HEK293 (cell line): Measurements from ENCODE around the gene MYO9B.

Source experiments
- KLF1 ChIP-seq: fragments of 450-650 bp; formaldehyde crosslinking; IDR thresholded peaks from 2 replicates; pipeline ENCODE4 v1.5.1; 2016; ENCODE audit warnings: missing biosample characterization, missing genetic modification characterization
- KLF16 ChIP-seq: fragments of 450-650 bp; formaldehyde crosslinking; IDR thresholded peaks from 2 replicates; pipeline ENCODE4 v1.5.1; 2017; ENCODE audit warnings: missing biosample characterization, missing genetic modification characterization
- KLF8 ChIP-seq: fragments of 450-650 bp; formaldehyde crosslinking; IDR thresholded peaks from 2 replicates; pipeline ENCODE4 v1.5.1; 2016; ENCODE audit warnings: missing biosample characterization, missing genetic modification characterization
- MEIS1 ChIP-seq: sonication (generic); formaldehyde crosslinking; IDR thresholded peaks from 2 replicates; pipeline ENCODE4 v1.8.1; 2022; ENCODE audit warnings: missing genetic modification reagents, mild to moderate bottlenecking, borderline replicate concordance
- SP7 ChIP-seq: fragments of 450-650 bp; formaldehyde crosslinking; IDR thresholded peaks from 2 replicates; pipeline ENCODE4 v1.5.1; 2016; ENCODE audit warnings: missing biosample characterization, missing genetic modification characterization
- TRIM28 ChIP-seq: IDR thresholded peaks from 2 replicates; pipeline ENCODE4 v1.6.1; 2011; ENCODE audit warnings: low read length, control low read depth, borderline replicate concordance
- ZBTB1 ChIP-seq: fragments of 450-650 bp; formaldehyde crosslinking; IDR thresholded peaks from 2 replicates; pipeline ENCODE4 v1.5.1; 2016; ENCODE audit warnings: missing biosample characterization, missing genetic modification characterization
- ZBTB48 ChIP-seq: fragments of 450-650 bp; formaldehyde crosslinking; IDR thresholded peaks from 2 replicates; pipeline ENCODE4 v1.5.1; 2016; ENCODE audit warnings: missing biosample characterization, missing genetic modification characterization
- ZBTB8A ChIP-seq: fragments of 450-650 bp; formaldehyde crosslinking; IDR thresholded peaks from 2 replicates; pipeline ENCODE4 v1.5.1; 2016; ENCODE audit warnings: missing biosample characterization, missing genetic modification characterization
- ZIC2 ChIP-seq: fragments of 450-650 bp; formaldehyde crosslinking; IDR thresholded peaks from 2 replicates; pipeline ENCODE4 v1.5.1; 2016; ENCODE audit warnings: missing biosample characterization, missing genetic modification characterization
- ZNF146 ChIP-seq: fragments of 450-650 bp; formaldehyde crosslinking; IDR thresholded peaks from 2 replicates; pipeline ENCODE4 v1.5.1; 2016; ENCODE audit warnings: missing biosample characterization, missing genetic modification characterization
- ZNF555 ChIP-seq: fragments of 450-650 bp; formaldehyde crosslinking; conservative IDR thresholded peaks from 2 replicates; pipeline ENCODE4 v1.5.1; 2017; ENCODE audit warnings: missing biosample characterization, mild to moderate bottlenecking, missing genetic modification characterization, inconsistent platforms
- ZNF560 ChIP-seq: fragments of 450-650 bp; formaldehyde crosslinking; IDR thresholded peaks from 2 replicates; pipeline ENCODE4 v1.5.1; 2017; ENCODE audit warnings: missing biosample characterization, missing genetic modification characterization, borderline replicate concordance
- ZNF629 ChIP-seq: fragments of 450-650 bp; formaldehyde crosslinking; IDR thresholded peaks from 2 replicates; pipeline ENCODE4 v1.5.1; 2017; ENCODE audit warnings: missing biosample characterization, missing genetic modification characterization
- ZNF654 ChIP-seq: fragments of 450-650 bp; formaldehyde crosslinking; IDR thresholded peaks from 2 replicates; pipeline ENCODE4 v1.5.1; 2016; ENCODE audit warnings: low read depth, missing biosample characterization, missing genetic modification characterization
- ZNF707 ChIP-seq: fragments of 450-650 bp; formaldehyde crosslinking; IDR thresholded peaks from 2 replicates; pipeline ENCODE4 v1.5.1; 2016; ENCODE audit warnings: missing biosample characterization, missing genetic modification characterization
- ZSCAN16 ChIP-seq: fragments of 450-650 bp; formaldehyde crosslinking; IDR thresholded peaks from 2 replicates; pipeline ENCODE4 v1.5.1; 2016; ENCODE audit warnings: missing biosample characterization, missing genetic modification characterization
- TF ChIP-seq, protein P1 (sequence below): fragments of 450-650 bp; formaldehyde crosslinking; IDR thresholded peaks from 2 replicates; pipeline ENCODE4 v1.5.1; 2016; ENCODE audit warnings: missing biosample characterization, missing genetic modification characterization
- TF ChIP-seq, protein P2 (sequence below): sonication (generic); formaldehyde crosslinking; IDR thresholded peaks from 2 replicates; pipeline ENCODE4 v1.8.1; 2022; ENCODE audit warnings: mild to moderate bottlenecking, moderate library complexity, missing genetic modification reagents
- TF ChIP-seq, protein P3 (sequence below): fragments of 450-650 bp; formaldehyde crosslinking; IDR thresholded peaks from 2 replicates; pipeline ENCODE4 v1.5.1; 2016; ENCODE audit warnings: missing biosample characterization, missing genetic modification characterization
- TF ChIP-seq, protein P4 (sequence below): fragments of 450-650 bp; formaldehyde crosslinking; IDR thresholded peaks from 2 replicates; pipeline ENCODE4 v1.5.1; 2017; ENCODE audit warnings: missing biosample characterization, missing genetic modification characterization
- TF ChIP-seq, protein P5 (sequence below): fragments of 450-650 bp; formaldehyde crosslinking; IDR thresholded peaks from 2 replicates; pipeline ENCODE4 v1.5.1; 2017; ENCODE audit warnings: missing biosample characterization, missing genetic modification characterization
- TF ChIP-seq, protein P6 (sequence below): fragments of 450-650 bp; formaldehyde crosslinking; IDR thresholded peaks from 2 replicates; pipeline ENCODE4 v1.5.1; 2016; ENCODE audit warnings: missing biosample characterization, missing genetic modification characterization, low read depth
- TF ChIP-seq, protein P7 (sequence below): fragments of 450-650 bp; formaldehyde crosslinking; IDR thresholded peaks from 2 replicates; pipeline ENCODE4 v1.5.1; 2016; ENCODE audit warnings: missing biosample characterization, missing genetic modification characterization

Gene MYO9B

DNA sequence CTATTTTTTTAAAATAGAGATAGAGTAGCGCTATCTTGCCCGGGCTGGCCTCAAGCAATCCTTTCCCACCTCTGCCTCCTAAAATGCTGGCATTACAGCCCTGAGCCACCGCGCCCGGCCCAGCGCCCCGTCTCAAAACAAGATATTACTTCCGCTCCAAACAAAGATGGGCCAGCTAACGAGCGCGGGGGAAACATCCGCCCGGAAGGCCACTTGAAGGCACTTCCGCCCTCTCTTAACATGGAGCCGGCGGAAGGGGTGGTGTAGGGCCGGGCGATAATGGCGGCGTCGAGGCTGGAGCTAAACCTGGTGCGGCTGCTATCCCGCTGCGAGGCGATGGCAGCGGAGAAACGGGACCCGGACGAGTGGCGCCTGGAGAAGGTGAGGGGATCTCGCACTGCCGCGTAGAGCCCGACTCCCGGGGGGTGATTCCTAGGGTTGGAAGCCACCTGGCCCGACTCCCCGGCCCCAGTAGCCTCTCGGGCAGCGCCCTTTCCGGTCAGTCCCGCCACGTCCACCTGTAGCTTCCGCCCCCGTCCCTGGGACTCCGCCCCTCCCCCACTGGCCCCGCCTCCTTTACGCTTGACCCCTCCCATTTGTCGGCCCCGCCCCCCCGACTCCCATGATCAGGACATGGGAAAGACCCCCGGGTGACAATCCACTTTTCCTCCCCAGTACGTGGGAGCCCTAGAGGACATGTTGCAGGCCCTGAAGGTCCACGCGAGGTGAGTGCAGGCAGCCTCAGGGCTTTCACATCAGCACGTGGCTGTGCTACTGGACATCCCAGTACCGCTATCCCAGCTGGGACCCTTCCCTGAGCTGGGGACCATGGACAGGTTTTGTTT, 139.8 kb downstream of the MYO9B start, which contains the start of gene USE1 (continued):
- TF ChIP-seq, protein P1, sequence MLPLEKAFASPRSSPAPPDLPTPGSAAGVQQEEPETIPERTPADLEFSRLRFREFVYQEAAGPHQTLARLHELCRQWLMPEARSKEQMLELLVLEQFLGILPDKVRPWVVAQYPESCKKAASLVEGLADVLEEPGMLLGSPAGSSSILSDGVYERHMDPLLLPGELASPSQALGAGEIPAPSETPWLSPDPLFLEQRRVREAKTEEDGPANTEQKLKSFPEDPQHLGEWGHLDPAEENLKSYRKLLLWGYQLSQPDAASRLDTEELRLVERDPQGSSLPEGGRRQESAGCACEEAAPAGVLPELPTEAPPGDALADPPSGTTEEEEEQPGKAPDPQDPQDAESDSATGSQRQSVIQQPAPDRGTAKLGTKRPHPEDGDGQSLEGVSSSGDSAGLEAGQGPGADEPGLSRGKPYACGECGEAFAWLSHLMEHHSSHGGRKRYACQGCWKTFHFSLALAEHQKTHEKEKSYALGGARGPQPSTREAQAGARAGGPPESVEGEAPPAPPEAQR (tag by site-specific recombination): no peak
- TF ChIP-seq, protein P2, sequence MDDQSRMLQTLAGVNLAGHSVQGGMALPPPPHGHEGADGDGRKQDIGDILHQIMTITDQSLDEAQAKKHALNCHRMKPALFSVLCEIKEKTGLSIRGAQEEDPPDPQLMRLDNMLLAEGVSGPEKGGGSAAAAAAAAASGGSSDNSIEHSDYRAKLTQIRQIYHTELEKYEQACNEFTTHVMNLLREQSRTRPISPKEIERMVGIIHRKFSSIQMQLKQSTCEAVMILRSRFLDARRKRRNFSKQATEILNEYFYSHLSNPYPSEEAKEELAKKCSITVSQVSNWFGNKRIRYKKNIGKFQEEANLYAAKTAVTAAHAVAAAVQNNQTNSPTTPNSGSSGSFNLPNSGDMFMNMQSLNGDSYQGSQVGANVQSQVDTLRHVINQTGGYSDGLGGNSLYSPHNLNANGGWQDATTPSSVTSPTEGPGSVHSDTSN (CRISPR knock-in tag): peak; percentile 79; the same call in 1 of the 2 replicates
- TF ChIP-seq KLF8: peak; percentile 98
- no peak for TF ChIP-seq TRIM28
- peak; percentile 84 for TF ChIP-seq SP7 (tag by site-specific recombination)
- TF ChIP-seq ZNF629 (tag by site-specific recombination): peak; percentile 84
- no peak for TF ChIP-seq ZNF560 (tag by site-specific recombination)
- no peak for TF ChIP-seq ZNF707
- peak; percentile 90 for TF ChIP-seq KLF1
- 0 out of 2 replicates have a peak, but pooled peaks have one; percentile 25 for TF ChIP-seq ZNF146 (tag by site-specific recombination)
- TF ChIP-seq, protein P3, sequence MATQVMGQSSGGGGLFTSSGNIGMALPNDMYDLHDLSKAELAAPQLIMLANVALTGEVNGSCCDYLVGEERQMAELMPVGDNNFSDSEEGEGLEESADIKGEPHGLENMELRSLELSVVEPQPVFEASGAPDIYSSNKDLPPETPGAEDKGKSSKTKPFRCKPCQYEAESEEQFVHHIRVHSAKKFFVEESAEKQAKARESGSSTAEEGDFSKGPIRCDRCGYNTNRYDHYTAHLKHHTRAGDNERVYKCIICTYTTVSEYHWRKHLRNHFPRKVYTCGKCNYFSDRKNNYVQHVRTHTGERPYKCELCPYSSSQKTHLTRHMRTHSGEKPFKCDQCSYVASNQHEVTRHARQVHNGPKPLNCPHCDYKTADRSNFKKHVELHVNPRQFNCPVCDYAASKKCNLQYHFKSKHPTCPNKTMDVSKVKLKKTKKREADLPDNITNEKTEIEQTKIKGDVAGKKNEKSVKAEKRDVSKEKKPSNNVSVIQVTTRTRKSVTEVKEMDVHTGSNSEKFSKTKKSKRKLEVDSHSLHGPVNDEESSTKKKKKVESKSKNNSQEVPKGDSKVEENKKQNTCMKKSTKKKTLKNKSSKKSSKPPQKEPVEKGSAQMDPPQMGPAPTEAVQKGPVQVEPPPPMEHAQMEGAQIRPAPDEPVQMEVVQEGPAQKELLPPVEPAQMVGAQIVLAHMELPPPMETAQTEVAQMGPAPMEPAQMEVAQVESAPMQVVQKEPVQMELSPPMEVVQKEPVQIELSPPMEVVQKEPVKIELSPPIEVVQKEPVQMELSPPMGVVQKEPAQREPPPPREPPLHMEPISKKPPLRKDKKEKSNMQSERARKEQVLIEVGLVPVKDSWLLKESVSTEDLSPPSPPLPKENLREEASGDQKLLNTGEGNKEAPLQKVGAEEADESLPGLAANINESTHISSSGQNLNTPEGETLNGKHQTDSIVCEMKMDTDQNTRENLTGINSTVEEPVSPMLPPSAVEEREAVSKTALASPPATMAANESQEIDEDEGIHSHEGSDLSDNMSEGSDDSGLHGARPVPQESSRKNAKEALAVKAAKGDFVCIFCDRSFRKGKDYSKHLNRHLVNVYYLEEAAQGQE (tag by site-specific recombination): peak; percentile 65
- TF ChIP-seq MEIS1 (CRISPR knock-in tag): no peak
- no peak for TF ChIP-seq ZBTB1 (tag by site-specific recombination)
- TF ChIP-seq ZBTB48 (tag by site-specific recombination): peak; percentile 56; the same call in 1 of the 2 replicates
- peak; percentile 38; the same call in 1 of the 2 replicates for TF ChIP-seq ZIC2 (tag by site-specific recombination)
- TF ChIP-seq, protein P4, sequence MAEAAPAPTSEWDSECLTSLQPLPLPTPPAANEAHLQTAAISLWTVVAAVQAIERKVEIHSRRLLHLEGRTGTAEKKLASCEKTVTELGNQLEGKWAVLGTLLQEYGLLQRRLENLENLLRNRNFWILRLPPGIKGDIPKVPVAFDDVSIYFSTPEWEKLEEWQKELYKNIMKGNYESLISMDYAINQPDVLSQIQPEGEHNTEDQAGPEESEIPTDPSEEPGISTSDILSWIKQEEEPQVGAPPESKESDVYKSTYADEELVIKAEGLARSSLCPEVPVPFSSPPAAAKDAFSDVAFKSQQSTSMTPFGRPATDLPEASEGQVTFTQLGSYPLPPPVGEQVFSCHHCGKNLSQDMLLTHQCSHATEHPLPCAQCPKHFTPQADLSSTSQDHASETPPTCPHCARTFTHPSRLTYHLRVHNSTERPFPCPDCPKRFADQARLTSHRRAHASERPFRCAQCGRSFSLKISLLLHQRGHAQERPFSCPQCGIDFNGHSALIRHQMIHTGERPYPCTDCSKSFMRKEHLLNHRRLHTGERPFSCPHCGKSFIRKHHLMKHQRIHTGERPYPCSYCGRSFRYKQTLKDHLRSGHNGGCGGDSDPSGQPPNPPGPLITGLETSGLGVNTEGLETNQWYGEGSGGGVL: no peak
- TF ChIP-seq, protein P5, sequence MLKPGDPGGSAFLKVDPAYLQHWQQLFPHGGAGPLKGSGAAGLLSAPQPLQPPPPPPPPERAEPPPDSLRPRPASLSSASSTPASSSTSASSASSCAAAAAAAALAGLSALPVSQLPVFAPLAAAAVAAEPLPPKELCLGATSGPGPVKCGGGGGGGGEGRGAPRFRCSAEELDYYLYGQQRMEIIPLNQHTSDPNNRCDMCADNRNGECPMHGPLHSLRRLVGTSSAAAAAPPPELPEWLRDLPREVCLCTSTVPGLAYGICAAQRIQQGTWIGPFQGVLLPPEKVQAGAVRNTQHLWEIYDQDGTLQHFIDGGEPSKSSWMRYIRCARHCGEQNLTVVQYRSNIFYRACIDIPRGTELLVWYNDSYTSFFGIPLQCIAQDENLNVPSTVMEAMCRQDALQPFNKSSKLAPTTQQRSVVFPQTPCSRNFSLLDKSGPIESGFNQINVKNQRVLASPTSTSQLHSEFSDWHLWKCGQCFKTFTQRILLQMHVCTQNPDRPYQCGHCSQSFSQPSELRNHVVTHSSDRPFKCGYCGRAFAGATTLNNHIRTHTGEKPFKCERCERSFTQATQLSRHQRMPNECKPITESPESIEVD (tag by site-specific recombination): no peak
- TF ChIP-seq ZNF555 (tag by site-specific recombination): no peak
- TF ChIP-seq ZBTB8A (tag by site-specific recombination): peak; percentile 88
- no peak for TF ChIP-seq ZSCAN16
- TF ChIP-seq, protein P6, sequence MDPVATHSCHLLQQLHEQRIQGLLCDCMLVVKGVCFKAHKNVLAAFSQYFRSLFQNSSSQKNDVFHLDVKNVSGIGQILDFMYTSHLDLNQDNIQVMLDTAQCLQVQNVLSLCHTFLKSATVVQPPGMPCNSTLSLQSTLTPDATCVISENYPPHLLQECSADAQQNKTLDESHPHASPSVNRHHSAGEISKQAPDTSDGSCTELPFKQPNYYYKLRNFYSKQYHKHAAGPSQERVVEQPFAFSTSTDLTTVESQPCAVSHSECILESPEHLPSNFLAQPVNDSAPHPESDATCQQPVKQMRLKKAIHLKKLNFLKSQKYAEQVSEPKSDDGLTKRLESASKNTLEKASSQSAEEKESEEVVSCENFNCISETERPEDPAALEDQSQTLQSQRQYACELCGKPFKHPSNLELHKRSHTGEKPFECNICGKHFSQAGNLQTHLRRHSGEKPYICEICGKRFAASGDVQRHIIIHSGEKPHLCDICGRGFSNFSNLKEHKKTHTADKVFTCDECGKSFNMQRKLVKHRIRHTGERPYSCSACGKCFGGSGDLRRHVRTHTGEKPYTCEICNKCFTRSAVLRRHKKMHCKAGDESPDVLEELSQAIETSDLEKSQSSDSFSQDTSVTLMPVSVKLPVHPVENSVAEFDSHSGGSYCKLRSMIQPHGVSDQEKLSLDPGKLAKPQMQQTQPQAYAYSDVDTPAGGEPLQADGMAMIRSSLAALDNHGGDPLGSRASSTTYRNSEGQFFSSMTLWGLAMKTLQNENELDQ (tag by site-specific recombination): no peak
- no peak for TF ChIP-seq ZNF654 (tag by site-specific recombination)
- TF ChIP-seq KLF16 (tag by site-specific recombination): peak; percentile 96
- TF ChIP-seq, protein P7, sequence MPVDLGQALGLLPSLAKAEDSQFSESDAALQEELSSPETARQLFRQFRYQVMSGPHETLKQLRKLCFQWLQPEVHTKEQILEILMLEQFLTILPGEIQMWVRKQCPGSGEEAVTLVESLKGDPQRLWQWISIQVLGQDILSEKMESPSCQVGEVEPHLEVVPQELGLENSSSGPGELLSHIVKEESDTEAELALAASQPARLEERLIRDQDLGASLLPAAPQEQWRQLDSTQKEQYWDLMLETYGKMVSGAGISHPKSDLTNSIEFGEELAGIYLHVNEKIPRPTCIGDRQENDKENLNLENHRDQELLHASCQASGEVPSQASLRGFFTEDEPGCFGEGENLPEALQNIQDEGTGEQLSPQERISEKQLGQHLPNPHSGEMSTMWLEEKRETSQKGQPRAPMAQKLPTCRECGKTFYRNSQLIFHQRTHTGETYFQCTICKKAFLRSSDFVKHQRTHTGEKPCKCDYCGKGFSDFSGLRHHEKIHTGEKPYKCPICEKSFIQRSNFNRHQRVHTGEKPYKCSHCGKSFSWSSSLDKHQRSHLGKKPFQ (tag by site-specific recombination): 0 out of 2 replicates have a peak, but pooled peaks have one; percentile 25
